Lower leg skin (tissue), 4 donors: Measurements from ENCODE around the gene EYS. TPM values are rescaled to one million over a fixed set of nuclear protein-coding genes. Genes with fewer than 3 reads are reported as not detected.

Experiments used
- DNase-seq, 2 donors: peaks; one replicate each; pipeline ENCODE4 v3.0.0-alpha.2; 2019; ENCODE audit warnings: low spot score in 2 of 2
- H3K4me3 ChIP-seq: fragments of 200-600 bp; sonication (generic); 2 replicates; pipeline ENCODE4 v1.5.1; 2017; ENCODE audit warnings: mild to moderate bottlenecking, low read depth; ENCODE audit not compliant: poor library complexity, severe bottlenecking
- POLR2A ChIP-seq, 2 donors: fragments of 450-650 bp; IDR thresholded peaks; one replicate each; pipeline ENCODE4 v1.6.1; 2016 to 2017; ENCODE audit warnings: antibody characterized with exemption in 2 of 2, mild to moderate bottlenecking in 1 of 2, moderate library complexity in 1 of 2
- WGBS, 2 donors: methylation state at CpG; one replicate each; pipeline ENCODE4 v1.1.5; 2018; 5-methylcytosine and 5-hydroxymethylcytosine counted together
- intact Hi-C: fragments of 100-400 bp; cut with DNase I; formaldehyde crosslinking; loops from one replicate; pipeline ENCODE4 v1.15.0; 2023; ENCODE audit warnings: low total_unique reads
- total RNA-seq, 4 donors: library from RNA; depleted of rRNA; stranded (reverse); fragments of >200 nt; gene quantifications; one replicate each; pipeline ENCODE4 v1.1.0, GENCODE V29; 2016
- TF ChIP-seq, protein P1 (sequence below), 3 donors: fragments of 450-650 bp; IDR thresholded peaks; one replicate each; pipeline ENCODE4 v1.5.1; 2016; ENCODE audit warnings: antibody characterized with exemption in 3 of 3, mild to moderate bottlenecking in 3 of 3, moderate library complexity in 2 of 3

The EYS gene
- total RNA-seq, 4 donors from 2014 or later, result 0.04 TPM; not detected in 3

GRCh38 chr6:65221153-65221552 is 485.9 kb downstream of the EYS start:
- intact Hi-C loops, result no loop called here
- H3K4me3 ChIP-seq, result no peak overlapping the region
- DNase-seq, result no peak
- 100% methylated on average over 1 of the region's 1 CpG for WGBS, 2 donors
- TF ChIP-seq, protein P1, sequence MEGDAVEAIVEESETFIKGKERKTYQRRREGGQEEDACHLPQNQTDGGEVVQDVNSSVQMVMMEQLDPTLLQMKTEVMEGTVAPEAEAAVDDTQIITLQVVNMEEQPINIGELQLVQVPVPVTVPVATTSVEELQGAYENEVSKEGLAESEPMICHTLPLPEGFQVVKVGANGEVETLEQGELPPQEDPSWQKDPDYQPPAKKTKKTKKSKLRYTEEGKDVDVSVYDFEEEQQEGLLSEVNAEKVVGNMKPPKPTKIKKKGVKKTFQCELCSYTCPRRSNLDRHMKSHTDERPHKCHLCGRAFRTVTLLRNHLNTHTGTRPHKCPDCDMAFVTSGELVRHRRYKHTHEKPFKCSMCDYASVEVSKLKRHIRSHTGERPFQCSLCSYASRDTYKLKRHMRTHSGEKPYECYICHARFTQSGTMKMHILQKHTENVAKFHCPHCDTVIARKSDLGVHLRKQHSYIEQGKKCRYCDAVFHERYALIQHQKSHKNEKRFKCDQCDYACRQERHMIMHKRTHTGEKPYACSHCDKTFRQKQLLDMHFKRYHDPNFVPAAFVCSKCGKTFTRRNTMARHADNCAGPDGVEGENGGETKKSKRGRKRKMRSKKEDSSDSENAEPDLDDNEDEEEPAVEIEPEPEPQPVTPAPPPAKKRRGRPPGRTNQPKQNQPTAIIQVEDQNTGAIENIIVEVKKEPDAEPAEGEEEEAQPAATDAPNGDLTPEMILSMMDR (IDR thresholded peaks at IDR 0.05), result no peak
- no peak for TF ChIP-seq POLR2A (IDR thresholded peaks at IDR 0.05)

GRCh38 chr6:65202738-65203137 is 504.3 kb downstream of the EYS start:
- no peak overlapping the region for H3K4me3 ChIP-seq
- no peak for DNase-seq
- intact Hi-C loops, result no loop called here
- TF ChIP-seq, protein P1 (IDR thresholded peaks at IDR 0.05), result no peak
- no peak for TF ChIP-seq POLR2A (IDR thresholded peaks at IDR 0.05)
- WGBS, 2 donors, result 83 to 88% methylated on average over 2 of the region's 2 CpGs

- H3K4me3 ChIP-seq, result no peak overlapping the region
- WGBS, 2 donors, result 82 to 84% methylated on average over 3 of the region's 3 CpGs
- TF ChIP-seq POLR2A (IDR thresholded peaks at IDR 0.05), result no peak
- TF ChIP-seq, protein P1 (IDR thresholded peaks at IDR 0.05), result no peak
- intact Hi-C loops, result no loop called here
- no peak for DNase-seq
Observed at GRCh38 chr6:65199683-65200082, 507.3 kb downstream of the EYS start.

DNA sequence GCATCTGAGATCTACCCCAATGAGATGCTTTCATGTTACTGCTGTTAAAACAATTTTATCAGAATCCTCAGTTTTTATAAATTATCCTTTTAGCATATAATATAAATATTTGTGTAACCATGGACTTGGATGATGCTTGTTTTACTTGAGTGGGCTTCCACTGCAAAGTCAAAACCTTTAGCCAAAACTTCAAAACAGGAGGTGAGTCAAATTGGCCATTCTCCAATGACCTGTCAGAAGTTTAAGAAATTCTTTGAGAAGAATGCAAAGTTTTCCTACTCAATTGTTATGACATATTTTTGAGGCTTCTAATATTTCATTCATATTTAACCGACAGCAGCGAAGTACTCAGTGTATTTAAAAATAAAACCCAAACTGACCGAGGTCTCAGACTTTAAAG is 507.9 kb downstream of the EYS start:
- no peak for DNase-seq
- no peak overlapping the region for H3K4me3 ChIP-seq
- intact Hi-C loops, result no loop called here
- WGBS, 2 donors, result 70 to 86% methylated on average over 3 of the region's 3 CpGs
- no peak for TF ChIP-seq POLR2A (IDR thresholded peaks at IDR 0.05)
- TF ChIP-seq, protein P1 (IDR thresholded peaks at IDR 0.05), result no peak

- intact Hi-C loops, result no loop called here
- no peak for DNase-seq
- WGBS, 2 donors, result 75 to 84% methylated on average over 2 of the region's 2 CpGs
- no peak overlapping the region for H3K4me3 ChIP-seq
- no peak for TF ChIP-seq POLR2A (IDR thresholded peaks at IDR 0.05)
- TF ChIP-seq, protein P1 (IDR thresholded peaks at IDR 0.05), result no peak
Observed at GRCh38 chr6:65191471-65191870, 515.6 kb downstream of the EYS start.

DNA sequence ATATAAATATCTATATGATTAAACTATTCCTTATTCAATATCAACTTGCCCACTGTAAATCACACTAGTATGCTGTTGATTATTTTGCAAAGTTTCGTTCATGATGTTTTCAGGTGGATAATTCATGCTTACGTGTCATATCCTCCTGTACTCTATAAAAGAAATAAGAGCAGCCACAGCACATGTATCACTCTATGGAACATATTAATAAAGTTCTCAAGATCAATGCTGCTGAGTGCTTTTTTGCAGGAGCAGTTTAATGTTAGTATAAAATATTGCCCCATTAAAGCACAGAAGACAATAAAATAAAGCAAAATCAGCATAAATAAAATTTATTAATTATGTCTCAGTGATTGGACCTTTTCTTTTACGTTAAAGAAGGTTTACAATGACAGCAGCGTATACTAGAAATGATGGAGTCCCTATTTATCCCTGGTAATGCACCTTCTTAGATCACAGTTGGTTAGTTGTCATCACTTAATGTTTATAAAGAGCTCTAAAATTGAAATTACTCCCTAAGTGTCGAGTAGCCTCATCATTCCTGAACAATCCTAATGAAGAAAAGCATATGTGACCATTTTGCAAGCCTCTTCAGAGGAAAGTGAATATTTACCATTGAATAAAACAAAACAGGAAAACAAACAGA is 517.7 kb downstream of the EYS start:
- H3K4me3 ChIP-seq, result no peak overlapping the region
- WGBS, 2 donors, result 77 to 89% methylated on average over 5 of the region's 5 CpGs
- TF ChIP-seq, protein P1 (IDR thresholded peaks at IDR 0.05), result no peak
- TF ChIP-seq POLR2A (IDR thresholded peaks at IDR 0.05), result no peak
- DNase-seq, result no peak
- intact Hi-C loops, result no loop called here
